Activated CD4-positive, alpha-beta memory T cell treated with anti-CD3 and anti-CD28 coated beads for 36 hours (primary cell): ENCODE measurements around the gene RC3H1. TPM values are rescaled to one million over a fixed set of nuclear protein-coding genes. Genes with fewer than 3 reads are reported as not detected.
"Not testable (repeated sequence)": the region's sequence is repeated elsewhere in the genome, so short reads cannot be mapped to it uniquely, and the experiment has no call there.

Experiments used
- CTCF ChIA-PET: fragments of 350-600 bp; sonication (Branson Sonifier 250); formaldehyde crosslinking; loops from one replicate; lab custom pipeline; 2021; ENCODE audit warnings: antibody characterized with exemption, inconsistent platforms; lab: Charles Lee
- POLR2A ChIA-PET: fragments of 350-600 bp; sonication (Branson Sonifier 250); formaldehyde crosslinking; loops from one replicate; lab custom pipeline; 2021; ENCODE audit warnings: antibody characterized with exemption; lab: Charles Lee
- DNase-seq: peaks from one replicate; pipeline ENCODE4 v3.0.0-alpha.2; 2020
- H3K27ac Mint-ChIP-seq: one replicate; pipeline ENCODE4 v1.8.0; 2021; ENCODE audit warnings: mixed read lengths
- H3K27me3 Mint-ChIP-seq: one replicate; pipeline ENCODE4 v1.8.0; 2021; ENCODE audit warnings: mixed read lengths
- H3K36me3 Mint-ChIP-seq: one replicate; pipeline ENCODE4 v1.8.0; 2021; ENCODE audit warnings: mixed read lengths
- H3K4me1 Mint-ChIP-seq: one replicate; pipeline ENCODE4 v1.8.0; 2021; ENCODE audit warnings: low read depth, mixed read lengths
- H3K4me3 Mint-ChIP-seq: one replicate; pipeline ENCODE4 v1.8.0; 2021; ENCODE audit warnings: mild to moderate bottlenecking, mixed read lengths
- H3K9me3 Mint-ChIP-seq: one replicate; pipeline ENCODE4 v1.8.0; 2021; ENCODE audit warnings: mixed read lengths
- intact Hi-C: fragments of 100-400 bp; cut with micrococcal nuclease; formaldehyde crosslinking; loops from one replicate; pipeline ENCODE4 v1.15.1; 2023
- total RNA-seq, 2 experiments: library from RNA; stranded (reverse); gene quantifications; one replicate each; pipeline ENCODE4 v1.2.3, GENCODE V29; 2021

Gene RC3H1
- total RNA-seq, 2 experiments from 2014 or later: 26.6 to 26.8 TPM

GRCh38 chr1:173996995-173997394 lies 25.2 kb downstream of the RC3H1 start:
- Mint-ChIP-seq H3K9me3 (no peaks in the 10 kb centered on the region), H3K36me3 (peaks cover 7% of the 10 kb centered on the region), H3K27me3 (no peaks in the 10 kb centered on the region), H3K27ac (no peak overlapping the region), H3K4me1 (peaks cover 42% of the 10 kb centered on the region), H3K4me3 (no peak overlapping the region)
- ChIA-PET POLR2A (no interaction called here), CTCF (no interaction called here)
- intact Hi-C loops: no loop called here
- no peak for DNase-seq

- Mint-ChIP-seq H3K4me3 (no peak overlapping the region), H3K4me1 (peaks cover 32% of the 10 kb centered on the region), H3K36me3 (peaks cover 12% of the 10 kb centered on the region), H3K27me3 (no peaks in the 10 kb centered on the region), H3K9me3 (no peaks in the 10 kb centered on the region), H3K27ac (no peak overlapping the region)
- no peak for DNase-seq
- intact Hi-C loops: no loop called here
- ChIA-PET CTCF (no interaction called here), POLR2A (no interaction called here)
These were observed 26.7 kb downstream of the RC3H1 start for GRCh38 chr1:173995475-173995874.

GRCh38 chr1:173993948-173994347 lies 28.2 kb downstream of the RC3H1 start:
- intact Hi-C loops, POLR2A ChIA-PET: not testable (repeated sequence)

GRCh38 chr1:173988068-173988467 lies 34.1 kb downstream of the RC3H1 start:
- H3K4me3 Mint-ChIP-seq: no peak overlapping the region
- DNase-seq: no peak
- no peak overlapping the region for H3K27ac Mint-ChIP-seq
- ChIA-PET CTCF (interaction anchor here (2.2 kb wide), 1 partner anchor 230 kb away, joined by 9 read pairs; no protein-coding TSS in a partner anchor), POLR2A (no interaction called here)
- H3K9me3 Mint-ChIP-seq: no peaks in the 10 kb centered on the region
- H3K4me1 Mint-ChIP-seq: no peaks in the 10 kb centered on the region
- H3K27me3 Mint-ChIP-seq: no peaks in the 10 kb centered on the region
- intact Hi-C loops: no loop called here
- H3K36me3 Mint-ChIP-seq: peaks cover 23% of the 10 kb centered on the region

More at GRCh38 chr1:173993948-173994347, 28.2 kb downstream of the RC3H1 start:
- not testable (repeated sequence) for H3K4me3 Mint-ChIP-seq, H3K27me3 Mint-ChIP-seq, H3K27ac Mint-ChIP-seq, H3K9me3 Mint-ChIP-seq, DNase-seq
- H3K36me3 Mint-ChIP-seq: peaks cover 16% of the 10 kb centered on the region
- H3K4me1 Mint-ChIP-seq: peaks cover 23% of the 10 kb centered on the region
- CTCF ChIA-PET: interaction anchor here (0.6 kb wide), 1 partner anchor 78 kb away, joined by 3 read pairs; no protein-coding TSS in a partner anchor

GRCh38 chr1:173986951-173987350 lies 35.2 kb downstream of the RC3H1 start:
- Mint-ChIP-seq H3K27ac (no peak overlapping the region), H3K4me1 (no peaks in the 10 kb centered on the region), H3K9me3 (no peaks in the 10 kb centered on the region), H3K27me3 (no peaks in the 10 kb centered on the region), H3K4me3 (no peak overlapping the region), H3K36me3 (peaks cover 17% of the 10 kb centered on the region)
- ChIA-PET POLR2A (no interaction called here), CTCF (interaction anchor here (2.2 kb wide), 1 partner anchor 231 kb away, joined by 9 read pairs; no protein-coding TSS in a partner anchor)
- intact Hi-C loops: no loop called here
- no peak for DNase-seq

- CTCF ChIA-PET: interaction anchor here (1.6 kb wide), 1 partner anchor 248 kb away, joined by 4 read pairs; no protein-coding TSS in a partner anchor
- Mint-ChIP-seq H3K4me3 (no peak overlapping the region), H3K27me3 (no peaks in the 10 kb centered on the region), H3K9me3 (no peaks in the 10 kb centered on the region), H3K36me3 (peaks cover 15% of the 10 kb centered on the region), H3K27ac (no peak overlapping the region), H3K4me1 (peaks cover 3% of the 10 kb centered on the region)
- no peak for DNase-seq
- POLR2A ChIA-PET: interaction anchor here (0.6 kb wide), 1 partner anchor 97 kb away, joined by 3 read pairs; no protein-coding TSS in a partner anchor
- intact Hi-C loops: no loop called here
These were observed 51.9 kb downstream of the RC3H1 start for GRCh38 chr1:173970252-173970651.

GRCh38 chr1:173965896-173966295 lies 56.3 kb downstream of the RC3H1 start:
- DNase-seq, POLR2A ChIA-PET, H3K27me3 Mint-ChIP-seq, H3K27ac Mint-ChIP-seq, H3K4me1 Mint-ChIP-seq, H3K4me3 Mint-ChIP-seq, CTCF ChIA-PET, intact Hi-C loops, H3K9me3 Mint-ChIP-seq: not testable (repeated sequence)
- H3K36me3 Mint-ChIP-seq: peaks cover 20% of the 10 kb centered on the region

- intact Hi-C loops: no loop called here
- H3K4me3 Mint-ChIP-seq: no peak overlapping the region
- H3K27me3 Mint-ChIP-seq: no peaks in the 10 kb centered on the region
- DNase-seq: no peak
- POLR2A ChIA-PET: no interaction called here
- H3K36me3 Mint-ChIP-seq: peaks cover 27% of the 10 kb centered on the region
- H3K9me3 Mint-ChIP-seq: no peaks in the 10 kb centered on the region
- CTCF ChIA-PET: interaction anchor here (0.7 kb wide), 1 partner anchor 112 kb away, joined by 3 read pairs; no protein-coding TSS in a partner anchor
- H3K27ac Mint-ChIP-seq: no peak overlapping the region
- H3K4me1 Mint-ChIP-seq: no peaks in the 10 kb centered on the region
These were observed 58.7 kb downstream of the RC3H1 start for GRCh38 chr1:173963477-173963876.

- intact Hi-C loops: no loop called here
- Mint-ChIP-seq H3K9me3 (no peaks in the 10 kb centered on the region), H3K4me3 (no peak overlapping the region), H3K27ac (no peak overlapping the region), H3K36me3 (peaks cover 29% of the 10 kb centered on the region), H3K4me1 (no peaks in the 10 kb centered on the region), H3K27me3 (no peaks in the 10 kb centered on the region)
- POLR2A ChIA-PET: no interaction called here
- no peak for DNase-seq
- CTCF ChIA-PET: no interaction called here
These were observed 61.5 kb downstream of the RC3H1 start for GRCh38 chr1:173960625-173961024.

GRCh38 chr1:173954179-173954578 lies 68.0 kb downstream of the RC3H1 start:
- Mint-ChIP-seq H3K36me3 (peaks cover 24% of the 10 kb centered on the region), H3K27me3 (no peaks in the 10 kb centered on the region), H3K4me3 (no peak overlapping the region), H3K27ac (no peak overlapping the region), H3K4me1 (peaks cover 15% of the 10 kb centered on the region), H3K9me3 (no peaks in the 10 kb centered on the region)
- ChIA-PET CTCF (interaction anchor here (1.2 kb wide), 1 partner anchor 264 kb away, joined by 3 read pairs; no protein-coding TSS in a partner anchor), POLR2A (no interaction called here)
- DNase-seq: no peak
- intact Hi-C loops: loop anchor here (5.0 kb wide), 1 partner anchor 82 kb away; no protein-coding TSS in a partner anchor

- Mint-ChIP-seq H3K9me3 (no peaks in the 10 kb centered on the region), H3K27ac (no peak overlapping the region), H3K36me3 (peaks cover 28% of the 10 kb centered on the region), H3K4me3 (no peak overlapping the region), H3K4me1 (peaks cover 10% of the 10 kb centered on the region), H3K27me3 (no peaks in the 10 kb centered on the region)
- intact Hi-C loops: no loop called here
- ChIA-PET CTCF (no interaction called here), POLR2A (no interaction called here)
- no peak for DNase-seq
These were observed 73.6 kb downstream of the RC3H1 start for GRCh38 chr1:173948594-173948993.

- Mint-ChIP-seq H3K4me3 (no peak overlapping the region), H3K27me3 (no peaks in the 10 kb centered on the region), H3K36me3 (peaks cover 29% of the 10 kb centered on the region), H3K4me1 (no peaks in the 10 kb centered on the region), H3K27ac (peak overlapping the region; percentile 8), H3K9me3 (no peaks in the 10 kb centered on the region)
- ChIA-PET POLR2A (interaction anchor here (1.0 kb wide), 1 partner anchor 11 kb away, joined by 3 read pairs; no protein-coding TSS in a partner anchor), CTCF (no interaction called here)
- intact Hi-C loops: no loop called here
- no peak for DNase-seq
These were observed 75.7 kb downstream of the RC3H1 start for GRCh38 chr1:173946380-173946921.

- H3K4me3 Mint-ChIP-seq: no peak overlapping the region
- H3K27ac Mint-ChIP-seq: no peak overlapping the region
- CTCF ChIA-PET: interaction anchor here (0.9 kb wide), 1 partner anchor 281 kb away, joined by 4 read pairs; no protein-coding TSS in a partner anchor
- no peak for DNase-seq
- peaks cover 23% of the 10 kb centered on the region for H3K36me3 Mint-ChIP-seq
- no peaks in the 10 kb centered on the region for H3K9me3 Mint-ChIP-seq
- no peaks in the 10 kb centered on the region for H3K27me3 Mint-ChIP-seq
- POLR2A ChIA-PET: no interaction called here
- peaks cover 10% of the 10 kb centered on the region for H3K4me1 Mint-ChIP-seq
- intact Hi-C loops: no loop called here
These were observed 85.1 kb downstream of the RC3H1 start for GRCh38 chr1:173937062-173937461.
